Measurements from ENCODE around the gene VSX1. TPM values are rescaled to one million over a fixed set of nuclear protein-coding genes. Genes with fewer than 3 reads are reported as not detected.

VSX1 gene
- total and polyA plus RNA-seq, 7 experiments from 2014 or later: not detected

DNA sequence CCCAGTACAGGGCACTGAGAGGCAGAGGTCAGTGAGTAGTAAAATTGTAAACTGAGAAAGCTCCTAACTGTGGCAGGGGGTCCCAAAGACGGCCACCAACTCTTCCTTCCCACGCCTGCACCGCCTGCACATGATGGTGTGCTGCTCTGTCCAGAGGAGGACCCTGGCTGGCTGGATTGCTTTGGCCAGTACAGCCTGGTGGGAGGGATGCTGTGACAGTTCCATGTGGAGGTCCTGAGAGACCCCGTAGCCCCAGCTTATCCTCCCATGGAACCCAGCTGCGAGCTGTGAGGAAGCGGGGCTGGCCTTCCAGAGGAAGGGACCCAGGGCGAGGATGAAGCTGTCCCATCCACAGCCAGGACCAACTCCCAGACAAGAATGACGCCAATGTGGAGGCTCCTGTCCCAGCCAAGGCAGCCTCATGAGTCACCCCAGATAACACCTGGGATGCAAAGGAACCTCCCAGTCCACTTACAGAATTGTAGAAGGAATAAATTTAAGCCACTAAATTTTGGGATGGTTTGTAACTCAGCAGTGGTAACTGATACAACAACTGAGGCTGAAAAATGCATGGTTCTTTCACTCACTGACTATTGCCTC, 22.0 kb downstream of the VSX1 start:
- no peaks in the 10 kb centered on the region for H3K36me3 ChIP-seq (ENCODE audit: control insufficient read depth in 2 of 3, insufficient read depth in 3 of 3, low read length in 3 of 3)
- Mint-ChIP-seq H3K27ac (peak overlapping the region in 7 of 9 donors; percentile 73 to 94 (median 88)), H3K27me3 (peaks cover 0 to 46% (median 0%) of the 10 kb centered on the region in 5 donors), H3K4me1 (peaks cover 18 to 38% (median 28%) of the 10 kb centered on the region in 7 donors), H3K4me3 (peak overlapping the region in 3 of 10 donors; percentile 9 to 81 (median 11)), H3K9me3 (no peaks in the 10 kb centered on the region), H3K36me3 (peaks cover 0 to 6% (median 0%) of the 10 kb centered on the region in 5 donors)
- H3K27me3 ChIP-seq (ENCODE audit: control insufficient read depth in 2 of 2, insufficient read depth in 2 of 2, low read length in 2 of 2): no peaks in the 10 kb centered on the region
- ATAC-seq (no peak), DNase-seq (no peak)
- ChIA-PET CTCF (interaction anchor here (2.0 to 4.2 kb wide), 2 partner anchors 30 to 66 kb away, joined by 8 to 39 read pairs; partner anchors contain the start of gene APMAP), POLR2A (interaction anchor here (2.8 to 7.3 kb wide), 4 partner anchors 16 to 67 kb away, joined by 16 to 95 read pairs (median 38); partner anchors contain the start of gene APMAP)
- H3K4me1 ChIP-seq (ENCODE audit: control insufficient read depth in 2 of 2, insufficient read depth in 2 of 2, low read length in 2 of 2): peaks cover 25 to 29% of the 10 kb centered on the region in 2 donors
- peak overlapping the region; percentile 87 for H3K27ac ChIP-seq (ENCODE audit: low read depth, low read length)
- no peaks in the 10 kb centered on the region for H3K9me3 ChIP-seq (ENCODE audit: control insufficient read depth in 2 of 3, low read length in 3 of 3)
- no peak overlapping the region for H3K4me3 ChIP-seq (ENCODE audit: low read length)
- intact Hi-C loops (cut with micrococcal nuclease): loop anchor here (2.0 to 10.0 kb wide), 8 partner anchors 31 to 1701 kb away; partner anchors contain the start of genes NANP (in 2 of the 2), ENTPD6 (in 1 of the 2), GINS1 (in 1 of the 2) and NAPB (in 1 of the 2)

GRCh38 chr20:25058847-25059810, 22.8 kb downstream of the VSX1 start:
- peaks cover 26 to 46% (median 35%) of the 10 kb centered on the region in 7 donors for H3K4me1 Mint-ChIP-seq
- peaks cover 0 to 41% (median 0%) of the 10 kb centered on the region in 5 donors for H3K27me3 Mint-ChIP-seq
- ChIA-PET POLR2A (interaction anchor here (0.8 to 7.3 kb wide), 10 partner anchors 10 to 248 kb away, joined by 3 to 95 read pairs (median 7); partner anchors contain the start of genes APMAP and ENTPD6), CTCF (interaction anchor here (2.0 to 4.2 kb wide), 2 partner anchors 31 to 65 kb away, joined by 8 to 39 read pairs; partner anchors contain the start of gene APMAP)
- H3K9me3 Mint-ChIP-seq: no peaks in the 10 kb centered on the region
- Histone ChIP-seq H3K9me3 (ENCODE audit: control insufficient read depth in 2 of 3, low read length in 3 of 3) (no peaks in the 10 kb centered on the region), H3K27ac (ENCODE audit: low read depth, low read length) (peak overlapping the region; percentile 87), H3K4me3 (ENCODE audit: low read length) (peak overlapping the region; percentile 86), H3K36me3 (ENCODE audit: control insufficient read depth in 2 of 3, insufficient read depth in 3 of 3, low read length in 3 of 3) (no peaks in the 10 kb centered on the region), H3K27me3 (ENCODE audit: control insufficient read depth in 2 of 2, insufficient read depth in 2 of 2, low read length in 2 of 2) (no peaks in the 10 kb centered on the region), H3K4me1 (ENCODE audit: control insufficient read depth in 2 of 2, insufficient read depth in 2 of 2, low read length in 2 of 2) (peaks cover 30 to 35% of the 10 kb centered on the region in 2 donors)
- H3K36me3 Mint-ChIP-seq: peaks cover 0 to 12% (median 0%) of the 10 kb centered on the region in 5 donors
- ATAC-seq (no peak), DNase-seq (peak in 2 of 9 donors; percentile 28 to 29)
- H3K27ac Mint-ChIP-seq: peak overlapping the region; percentile 80 to 94 (median 88)
- H3K4me3 Mint-ChIP-seq: peak overlapping the region; percentile 75 to 88 (median 84)
- intact Hi-C loops (cut with micrococcal nuclease): loop anchor here (1.0 to 10.0 kb wide), 12 partner anchors 32 to 1700 kb away; partner anchors contain the start of genes ABHD12 (in 2 of the 2), APMAP (in 2 of the 2), ENTPD6 (in 2 of the 2) and NANP (in 2 of the 2)

DNA sequence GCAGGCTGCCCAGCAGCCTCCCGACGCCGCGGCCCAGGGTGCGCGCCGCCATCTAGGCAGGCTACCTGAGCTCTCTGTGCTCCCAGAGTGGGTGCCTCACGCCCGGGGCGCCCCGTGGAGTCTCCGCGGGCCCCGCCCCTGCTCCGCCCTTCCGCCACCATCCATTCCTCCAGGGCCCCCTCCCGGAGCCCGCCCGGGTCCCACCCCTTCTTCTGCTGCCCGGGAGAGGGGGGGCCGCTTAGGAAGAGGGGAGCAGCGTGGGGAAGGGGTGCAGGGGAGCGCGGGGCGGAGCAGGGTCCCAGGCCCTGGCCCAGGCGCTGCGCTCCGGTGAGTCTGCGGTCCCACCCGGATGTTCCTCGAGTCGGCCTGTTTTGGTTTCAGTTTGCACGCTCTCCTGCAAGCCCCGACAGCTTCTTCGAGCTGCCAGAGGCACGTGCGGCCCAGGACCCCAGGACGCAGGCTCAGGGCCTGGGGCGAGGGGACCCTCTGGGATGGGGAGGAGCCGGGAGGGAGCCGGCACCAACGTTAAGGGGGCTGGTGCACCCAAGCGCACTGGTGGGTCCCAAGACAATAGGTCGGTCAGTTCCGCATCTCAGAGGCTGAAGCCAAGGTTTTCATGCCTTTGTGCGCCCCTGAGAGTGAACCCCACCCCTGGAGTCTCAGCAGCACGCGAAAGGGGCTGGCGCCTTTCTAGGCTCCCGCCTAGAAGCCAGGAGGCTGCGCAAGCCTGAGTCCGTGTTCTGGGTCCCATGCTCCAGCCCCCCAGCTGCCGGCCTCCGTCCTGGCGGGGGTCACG, 23.7 kb downstream of the VSX1 start, which contains the start of gene ACSS1:
Gene ACSS1, minus strand, starts transcription at position 89 of the 796 bp plus-strand sequence. Its CDS starts 37 bp downstream, at position 52.
- no peaks in the 10 kb centered on the region for H3K9me3 Mint-ChIP-seq
- peaks cover 35 to 55% (median 44%) of the 10 kb centered on the region in 7 donors for H3K4me1 Mint-ChIP-seq
- H3K9me3 ChIP-seq (ENCODE audit: control insufficient read depth in 2 of 3, low read length in 3 of 3): no peaks in the 10 kb centered on the region
- DNase-seq (peak; percentile 59 to 84 (median 83)), ATAC-seq (peak; percentile 72)
- peaks cover 0 to 35% (median 0%) of the 10 kb centered on the region in 5 donors for H3K27me3 Mint-ChIP-seq
- POLR2A ChIA-PET: interaction anchor here (0.8 to 7.3 kb wide), 12 partner anchors 9 to 1700 kb away, joined by 3 to 95 read pairs (median 6); partner anchors contain the start of genes APMAP, ENTPD6 and PYGB
- H3K27ac ChIP-seq (ENCODE audit: low read depth, low read length): peak within 1 kb of the TSS; percentile 87
- intact Hi-C loops (cut with micrococcal nuclease): loop anchor here (1.0 to 10.0 kb wide), 12 partner anchors 33 to 1699 kb away; partner anchors contain the start of genes ABHD12 (in 2 of the 2), APMAP (in 2 of the 2), ENTPD6 (in 2 of the 2) and NANP (in 2 of the 2)
- peaks cover 0 to 12% (median 0%) of the 10 kb centered on the region in 5 donors for H3K36me3 Mint-ChIP-seq
- peak within 1 kb of the TSS; percentile 81 to 90 (median 88) for H3K4me3 Mint-ChIP-seq
- CTCF ChIA-PET: interaction anchor here (2.0 to 4.2 kb wide), 2 partner anchors 32 to 64 kb away, joined by 8 to 39 read pairs; partner anchors contain the start of gene APMAP
- H3K4me1 ChIP-seq (ENCODE audit: control insufficient read depth in 2 of 2, insufficient read depth in 2 of 2, low read length in 2 of 2): peaks cover 30 to 44% of the 10 kb centered on the region in 2 donors
- H3K27me3 ChIP-seq (ENCODE audit: control insufficient read depth in 2 of 2, insufficient read depth in 2 of 2, low read length in 2 of 2): no peaks in the 10 kb centered on the region
- peak within 1 kb of the TSS; percentile 85 to 94 (median 89) for H3K27ac Mint-ChIP-seq
- no peaks in the 10 kb centered on the region for H3K36me3 ChIP-seq (ENCODE audit: control insufficient read depth in 2 of 3, insufficient read depth in 3 of 3, low read length in 3 of 3)
- peak within 1 kb of the TSS; percentile 86 for H3K4me3 ChIP-seq (ENCODE audit: low read length)

DNA sequence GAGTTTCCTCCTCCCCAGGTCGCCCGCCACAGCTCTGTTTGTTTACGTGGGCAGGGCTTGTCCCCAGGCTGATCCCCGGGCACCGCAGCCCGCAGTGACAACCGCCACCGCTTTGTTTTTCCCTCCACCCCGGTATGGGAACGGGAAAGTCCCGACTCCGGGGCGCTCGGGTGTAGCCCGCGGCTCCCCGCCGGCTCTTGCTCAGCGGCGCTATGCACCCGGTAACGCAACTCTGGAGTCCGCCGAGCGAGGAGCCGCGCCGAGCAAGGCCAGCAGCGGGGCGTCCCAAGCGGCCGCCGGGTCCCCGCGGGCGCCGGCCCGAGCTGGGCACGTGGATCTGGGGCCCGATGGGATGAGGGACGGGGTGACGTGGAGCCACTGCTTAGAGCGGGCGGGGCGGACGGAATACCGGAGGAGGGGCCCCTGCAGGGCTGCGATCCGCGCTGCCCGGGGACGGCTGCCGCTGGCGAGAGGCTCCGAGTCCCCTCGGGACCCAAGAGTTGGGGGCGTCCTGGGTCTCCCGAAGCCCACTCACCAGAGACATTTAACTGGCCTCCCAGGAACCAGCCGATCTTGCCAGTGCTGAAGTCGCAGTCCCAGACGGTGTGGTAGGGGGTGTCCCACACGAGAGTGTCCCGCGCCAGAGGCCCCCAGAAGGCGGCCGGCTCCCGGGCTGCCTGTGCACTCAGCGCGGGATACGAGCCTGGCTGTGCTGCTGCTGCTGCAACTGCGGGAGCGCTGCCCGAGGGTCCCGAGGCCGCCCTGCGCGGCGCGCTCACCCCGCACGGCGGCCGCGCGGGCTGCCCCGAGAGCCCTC, 24.5 kb downstream of the VSX1 start:
- ATAC-seq (peak; percentile 77), DNase-seq (peak; percentile 67 to 86 (median 74))
- Mint-ChIP-seq H3K27ac (peak overlapping the region; percentile 72 to 94 (median 88)), H3K27me3 (peaks cover 0 to 29% (median 0%) of the 10 kb centered on the region in 5 donors), H3K4me1 (peaks cover 38 to 63% (median 47%) of the 10 kb centered on the region in 7 donors), H3K36me3 (peaks cover 0 to 12% (median 0%) of the 10 kb centered on the region in 5 donors), H3K4me3 (peak overlapping the region; percentile 81 to 90 (median 88)), H3K9me3 (no peaks in the 10 kb centered on the region)
- Histone ChIP-seq H3K4me1 (ENCODE audit: control insufficient read depth in 2 of 2, insufficient read depth in 2 of 2, low read length in 2 of 2) (peaks cover 33 to 48% of the 10 kb centered on the region in 2 donors), H3K36me3 (ENCODE audit: control insufficient read depth in 2 of 3, insufficient read depth in 3 of 3, low read length in 3 of 3) (no peaks in the 10 kb centered on the region), H3K27me3 (ENCODE audit: control insufficient read depth in 2 of 2, insufficient read depth in 2 of 2, low read length in 2 of 2) (no peaks in the 10 kb centered on the region), H3K4me3 (ENCODE audit: low read length) (peak overlapping the region; percentile 86), H3K27ac (ENCODE audit: low read depth, low read length) (peak overlapping the region; percentile 87), H3K9me3 (ENCODE audit: control insufficient read depth in 2 of 3, low read length in 3 of 3) (no peaks in the 10 kb centered on the region)
- POLR2A ChIA-PET: interaction anchor here (0.7 to 7.3 kb wide), 15 partner anchors 8 to 1707 kb away, joined by 3 to 95 read pairs (median 4); partner anchors contain the start of genes APMAP, ENTPD6, NXT1 and PYGB
- CTCF ChIA-PET: interaction anchor here (4.2 kb wide), 1 partner anchor 63 kb away, joined by 39 read pairs; the partner anchor contains the start of gene APMAP
- intact Hi-C loops (cut with micrococcal nuclease): loop anchor here (1.0 to 10.0 kb wide), 16 partner anchors 14 to 1707 kb away; partner anchors contain the start of genes ABHD12 (in 2 of the 2), APMAP (in 2 of the 2), CST7 (in 2 of the 2) and ENTPD6 (in 2 of the 2)

Measured in naive thymus-derived CD4-positive, alpha-beta T cell (primary cell).